Measurements from ENCODE around the gene ARHGAP29. TPM values are rescaled to one million over a fixed set of nuclear protein-coding genes. Genes with fewer than 3 reads are reported as not detected.

The ARHGAP29 gene
- total RNA-seq, 4 donors from 2014 or later = 4.9 to 29.7 (median 8.7) TPM

DNA sequence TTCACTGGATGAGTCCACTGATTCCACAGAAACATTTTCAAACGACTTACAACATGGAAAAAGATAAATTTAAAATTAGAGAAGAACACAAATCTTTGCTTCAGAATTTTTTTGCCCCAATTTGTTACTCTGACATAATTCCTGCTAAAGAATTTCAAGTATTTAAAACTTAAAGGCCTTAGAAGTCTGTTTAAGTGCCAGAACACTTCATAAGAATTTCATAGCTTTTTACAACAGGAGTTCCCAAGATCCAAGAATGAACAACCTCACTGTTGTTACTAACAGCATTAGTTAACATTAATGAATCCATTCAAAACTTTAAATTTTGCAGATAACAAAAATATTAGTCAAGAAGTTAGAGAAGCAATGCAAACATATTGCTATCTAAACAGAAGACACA lies 31.7 kb downstream of the ARHGAP29 start:
- no peaks in the 10 kb centered on the region for H3K27me3 ChIP-seq
- TF ChIP-seq POLR2A (IDR thresholded peaks at IDR 0.05) = no peak
- TF ChIP-seq, protein P1, sequence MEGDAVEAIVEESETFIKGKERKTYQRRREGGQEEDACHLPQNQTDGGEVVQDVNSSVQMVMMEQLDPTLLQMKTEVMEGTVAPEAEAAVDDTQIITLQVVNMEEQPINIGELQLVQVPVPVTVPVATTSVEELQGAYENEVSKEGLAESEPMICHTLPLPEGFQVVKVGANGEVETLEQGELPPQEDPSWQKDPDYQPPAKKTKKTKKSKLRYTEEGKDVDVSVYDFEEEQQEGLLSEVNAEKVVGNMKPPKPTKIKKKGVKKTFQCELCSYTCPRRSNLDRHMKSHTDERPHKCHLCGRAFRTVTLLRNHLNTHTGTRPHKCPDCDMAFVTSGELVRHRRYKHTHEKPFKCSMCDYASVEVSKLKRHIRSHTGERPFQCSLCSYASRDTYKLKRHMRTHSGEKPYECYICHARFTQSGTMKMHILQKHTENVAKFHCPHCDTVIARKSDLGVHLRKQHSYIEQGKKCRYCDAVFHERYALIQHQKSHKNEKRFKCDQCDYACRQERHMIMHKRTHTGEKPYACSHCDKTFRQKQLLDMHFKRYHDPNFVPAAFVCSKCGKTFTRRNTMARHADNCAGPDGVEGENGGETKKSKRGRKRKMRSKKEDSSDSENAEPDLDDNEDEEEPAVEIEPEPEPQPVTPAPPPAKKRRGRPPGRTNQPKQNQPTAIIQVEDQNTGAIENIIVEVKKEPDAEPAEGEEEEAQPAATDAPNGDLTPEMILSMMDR (IDR thresholded peaks at IDR 0.05) = no peak
- no peak overlapping the region for H3K27ac ChIP-seq
- no peaks in the 10 kb centered on the region for H3K36me3 ChIP-seq
- no peak for DNase-seq
- H3K4me1 ChIP-seq = no peaks in the 10 kb centered on the region
- H3K4me3 ChIP-seq = no peak overlapping the region
- H3K9me3 ChIP-seq = no peaks in the 10 kb centered on the region

DNA sequence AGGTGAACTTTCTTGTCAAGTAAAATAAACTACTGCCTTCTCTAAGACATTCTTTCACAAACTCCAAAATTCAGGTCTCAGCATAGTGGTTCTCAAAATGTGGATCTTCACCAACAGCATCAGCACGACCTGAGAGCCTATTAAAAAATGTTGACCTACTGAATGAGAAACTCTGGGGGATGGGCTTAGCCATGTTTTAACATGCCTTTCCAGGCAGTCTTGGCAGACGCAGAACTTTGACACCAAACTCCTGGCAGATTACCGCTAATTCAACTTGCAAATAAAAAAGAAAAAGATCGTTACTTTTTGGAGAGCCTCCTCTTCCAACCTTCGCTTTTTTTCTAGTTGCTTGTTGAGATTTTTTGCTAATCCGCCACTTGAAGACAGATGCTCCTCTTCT lies 35.1 kb downstream of the ARHGAP29 start:
- Histone ChIP-seq H3K4me3 (no peak overlapping the region), H3K27ac (no peak overlapping the region), H3K9me3 (no peaks in the 10 kb centered on the region), H3K4me1 (no peaks in the 10 kb centered on the region), H3K36me3 (no peaks in the 10 kb centered on the region), H3K27me3 (no peaks in the 10 kb centered on the region)
- TF ChIP-seq, protein P1 (IDR thresholded peaks at IDR 0.05) = no peak
- no peak for TF ChIP-seq POLR2A (IDR thresholded peaks at IDR 0.05)
- no peak for DNase-seq

DNA sequence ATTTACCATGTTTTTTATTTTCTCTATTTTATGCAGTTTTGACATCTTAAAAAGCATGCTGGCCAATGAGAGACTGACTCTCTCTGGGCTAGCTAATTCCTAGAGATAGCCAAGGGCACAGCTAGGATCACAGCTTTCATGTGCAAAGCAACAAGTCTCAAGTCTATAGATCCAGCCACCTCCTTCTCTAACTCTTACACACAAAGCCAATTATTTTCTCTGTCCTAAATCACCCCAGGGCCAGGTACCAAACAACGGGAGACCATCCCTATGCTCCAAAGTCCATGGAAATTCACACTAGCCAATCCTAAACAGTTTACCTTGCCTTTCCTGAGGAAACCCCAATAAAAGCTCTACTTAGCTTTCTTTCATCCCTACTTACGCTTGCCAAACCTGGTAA lies 38.0 kb downstream of the ARHGAP29 start:
- no peak overlapping the region for H3K4me3 ChIP-seq
- H3K9me3 ChIP-seq = no peaks in the 10 kb centered on the region
- no peaks in the 10 kb centered on the region for H3K4me1 ChIP-seq
- no peak for TF ChIP-seq POLR2A (IDR thresholded peaks at IDR 0.05)
- TF ChIP-seq, protein P1 (IDR thresholded peaks at IDR 0.05) = no peak
- no peaks in the 10 kb centered on the region for H3K36me3 ChIP-seq
- no peak overlapping the region for H3K27ac ChIP-seq
- DNase-seq = no peak
- H3K27me3 ChIP-seq = no peaks in the 10 kb centered on the region

DNA sequence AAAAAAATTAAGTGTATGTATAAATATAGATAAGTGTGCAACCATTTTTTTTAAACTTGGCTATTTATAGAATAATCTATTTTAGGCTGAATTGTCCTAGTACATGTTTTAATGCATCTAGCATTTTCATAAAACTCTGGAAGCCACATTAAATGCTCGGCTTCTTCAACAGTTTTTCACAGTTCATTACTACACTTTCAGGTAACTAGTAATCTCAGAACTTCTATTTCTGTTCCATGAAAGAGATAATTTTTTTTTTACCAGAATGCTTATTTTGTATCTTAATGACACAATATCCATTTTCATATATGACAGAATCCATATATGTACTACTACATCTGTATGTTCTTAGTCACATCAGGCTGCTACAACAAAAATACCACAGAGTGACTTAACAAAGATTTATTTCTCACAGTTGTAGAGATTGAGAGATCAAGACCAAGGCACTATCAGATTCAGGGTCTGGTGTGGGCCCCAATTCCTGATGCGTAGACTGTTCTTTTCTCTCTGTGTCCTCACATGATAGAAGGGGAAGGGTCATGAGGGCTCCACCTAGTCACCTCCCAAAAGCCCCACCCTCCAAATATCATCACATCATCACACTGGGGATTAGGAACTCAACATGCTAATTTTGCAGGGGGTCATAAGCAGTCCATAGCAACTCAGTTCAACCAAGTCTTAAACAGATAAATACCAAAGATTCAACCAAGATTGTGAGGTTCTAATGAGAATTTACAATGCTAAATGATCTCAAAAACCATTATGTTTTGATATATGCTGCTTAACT lies 43.1 kb downstream of the ARHGAP29 start:
- DNase-seq = no peak
- H3K27me3 ChIP-seq = no peaks in the 10 kb centered on the region
- H3K4me3 ChIP-seq = no peak overlapping the region
- no peak overlapping the region for H3K27ac ChIP-seq
- H3K4me1 ChIP-seq = no peaks in the 10 kb centered on the region
- TF ChIP-seq, protein P1 (IDR thresholded peaks at IDR 0.05) = no peak
- no peak for TF ChIP-seq POLR2A (IDR thresholded peaks at IDR 0.05)
- H3K36me3 ChIP-seq = no peaks in the 10 kb centered on the region
- H3K9me3 ChIP-seq = no peaks in the 10 kb centered on the region

DNA sequence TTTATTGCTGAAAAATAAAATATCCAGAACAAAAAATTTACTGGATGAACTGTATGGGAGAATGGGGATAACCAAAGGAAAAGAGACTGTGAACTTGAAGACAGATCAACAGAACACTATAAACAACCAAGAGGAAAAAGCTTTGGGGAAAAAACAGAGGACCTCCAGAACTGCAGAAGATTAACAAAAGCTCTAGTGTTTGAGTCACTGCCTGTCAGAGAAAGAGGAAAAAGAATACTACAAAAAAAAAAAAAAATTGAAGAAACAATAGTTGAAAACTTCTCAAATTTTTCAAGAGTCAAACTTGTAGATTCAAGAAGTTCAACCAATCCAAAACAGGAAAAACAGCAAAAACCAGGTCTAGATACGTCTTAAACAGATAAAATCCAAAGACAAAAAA lies 44.3 kb downstream of the ARHGAP29 start:
- no peak for DNase-seq
- Histone ChIP-seq H3K4me1 (no peaks in the 10 kb centered on the region), H3K27me3 (no peaks in the 10 kb centered on the region), H3K4me3 (no peak overlapping the region), H3K36me3 (no peaks in the 10 kb centered on the region), H3K27ac (no peak overlapping the region), H3K9me3 (no peaks in the 10 kb centered on the region)
- TF ChIP-seq, protein P1 (IDR thresholded peaks at IDR 0.05) = no peak
- no peak for TF ChIP-seq POLR2A (IDR thresholded peaks at IDR 0.05)

Data from Peyer's patch (tissue), 4 donors.